IPS-NIHi11 (cell line): ENCODE results near the gene DDX47.
"Not testable (repeated sequence)": the region's sequence is repeated elsewhere in the genome, so short reads cannot be mapped to it uniquely, and the experiment has no call there.

Experiments used
- DNase-seq: peaks from one replicate; pipeline ENCODE4 v3.0.0; 2012; ENCODE audit warnings: mixed read lengths, low spot score

DDX47 gene

DNA sequence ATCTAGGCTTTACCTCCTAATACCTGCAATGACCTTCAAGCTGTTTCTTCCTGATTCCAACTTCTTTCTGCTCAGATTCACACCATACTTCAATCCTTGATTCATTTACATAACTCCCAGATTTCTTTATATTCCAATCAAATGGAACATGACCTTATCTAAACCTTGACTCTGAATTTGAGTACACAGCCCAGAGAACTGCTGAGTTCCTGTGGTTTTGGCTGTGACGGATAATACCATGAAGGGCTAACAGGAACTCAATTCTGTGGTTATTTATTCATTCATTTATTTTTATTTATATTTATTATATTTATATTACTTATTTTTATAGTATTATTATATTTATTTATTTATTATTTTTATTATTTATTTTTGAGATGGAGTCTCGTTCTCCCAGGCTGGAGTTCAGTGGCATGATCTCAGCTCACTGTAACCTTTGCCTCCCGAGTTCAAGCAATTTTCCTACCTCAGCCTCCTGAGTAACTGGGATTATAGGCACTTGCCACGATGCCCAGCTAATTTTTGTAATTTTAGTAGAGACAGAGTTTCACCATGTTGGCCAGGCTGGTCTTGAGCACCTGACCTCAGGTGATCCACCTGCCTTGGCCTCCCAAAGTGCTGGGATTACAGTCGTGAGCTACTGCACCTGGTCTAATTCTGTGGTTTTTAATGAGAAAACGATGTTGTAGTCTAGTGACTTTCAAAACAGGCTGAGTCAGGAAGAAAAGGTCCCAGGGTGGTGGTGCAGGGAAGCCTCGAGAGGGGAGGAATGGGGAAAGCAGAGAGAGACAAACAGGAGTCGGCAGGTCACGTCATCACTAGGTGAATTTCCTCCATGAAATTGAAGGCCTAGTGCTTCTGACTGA lies 16.0 kb upstream of the DDX47 start:
- DNase-seq: no peak

DNA sequence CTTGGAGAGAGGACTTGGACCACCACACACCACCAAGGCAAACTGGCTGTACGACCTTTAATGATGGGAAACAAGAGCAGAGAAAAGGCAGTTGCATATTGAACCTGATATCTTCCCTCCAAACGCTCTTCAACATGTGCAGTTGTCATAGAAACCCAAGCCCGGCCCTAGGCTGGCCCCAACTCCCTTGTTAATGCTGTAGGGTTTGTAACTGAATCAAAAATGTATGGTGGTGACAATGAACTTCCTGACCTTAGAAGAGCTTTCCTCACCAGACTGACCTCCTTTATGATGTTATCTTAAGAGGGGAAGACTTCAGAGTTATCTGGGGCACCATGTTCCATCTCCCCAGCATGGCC lies 15.4 kb upstream of the DDX47 start:
- DNase-seq: no peak

DNA sequence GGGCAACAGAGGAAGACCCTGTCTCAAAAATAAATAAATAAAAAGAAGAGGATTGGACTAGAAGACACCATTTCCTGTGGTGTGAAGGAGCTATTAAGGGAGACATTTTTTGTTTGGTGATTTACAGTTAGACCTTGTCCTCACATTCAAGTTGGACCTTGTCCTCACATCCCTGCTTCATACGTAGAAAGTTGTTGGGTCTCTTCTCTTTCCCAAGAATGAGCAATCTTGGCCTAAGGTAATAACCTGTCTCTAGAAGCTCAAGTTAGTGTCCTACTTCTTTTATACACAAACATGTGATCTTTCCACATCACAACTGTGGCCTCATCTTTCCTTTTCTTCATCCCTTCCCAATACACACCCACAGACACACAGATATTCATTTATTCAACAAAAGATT lies 14.7 kb upstream of the DDX47 start:
- no peak for DNase-seq

DNA sequence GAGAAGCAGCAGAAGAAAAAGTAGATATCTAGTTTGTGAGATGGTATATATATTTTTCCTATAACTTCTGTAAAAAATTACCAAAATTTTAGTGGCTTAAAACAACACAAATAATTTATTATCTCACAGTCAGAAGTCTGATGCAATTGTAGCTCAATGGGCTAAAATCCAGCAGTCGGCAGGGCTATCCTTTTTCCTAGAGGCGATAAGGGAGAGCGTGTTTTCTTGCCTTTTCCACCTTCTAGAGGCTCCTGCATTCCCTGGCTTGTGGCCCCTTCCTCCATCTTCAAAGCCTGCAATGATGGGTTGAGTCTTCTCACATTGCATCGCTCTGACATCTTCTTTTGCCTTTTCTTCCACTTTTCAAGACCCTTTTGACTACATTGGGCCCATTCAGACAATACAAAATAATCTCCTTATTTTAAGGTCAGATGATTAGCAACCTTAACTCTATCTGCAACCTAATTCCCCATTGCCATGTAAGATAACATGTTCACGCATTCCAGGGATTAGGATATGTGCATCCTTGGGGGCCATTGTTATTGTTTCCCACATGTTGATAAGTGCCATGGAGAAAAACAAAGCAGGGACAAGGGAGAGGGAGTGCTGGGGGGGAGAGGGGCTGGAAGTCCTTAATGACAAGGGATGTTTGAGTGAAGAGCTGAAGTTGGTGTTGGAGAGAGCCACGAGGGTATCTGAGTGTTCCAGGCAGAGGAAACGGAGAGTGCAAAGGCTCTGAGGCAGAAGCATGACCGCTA lies 13.8 kb upstream of the DDX47 start:
- no peak for DNase-seq

DNA sequence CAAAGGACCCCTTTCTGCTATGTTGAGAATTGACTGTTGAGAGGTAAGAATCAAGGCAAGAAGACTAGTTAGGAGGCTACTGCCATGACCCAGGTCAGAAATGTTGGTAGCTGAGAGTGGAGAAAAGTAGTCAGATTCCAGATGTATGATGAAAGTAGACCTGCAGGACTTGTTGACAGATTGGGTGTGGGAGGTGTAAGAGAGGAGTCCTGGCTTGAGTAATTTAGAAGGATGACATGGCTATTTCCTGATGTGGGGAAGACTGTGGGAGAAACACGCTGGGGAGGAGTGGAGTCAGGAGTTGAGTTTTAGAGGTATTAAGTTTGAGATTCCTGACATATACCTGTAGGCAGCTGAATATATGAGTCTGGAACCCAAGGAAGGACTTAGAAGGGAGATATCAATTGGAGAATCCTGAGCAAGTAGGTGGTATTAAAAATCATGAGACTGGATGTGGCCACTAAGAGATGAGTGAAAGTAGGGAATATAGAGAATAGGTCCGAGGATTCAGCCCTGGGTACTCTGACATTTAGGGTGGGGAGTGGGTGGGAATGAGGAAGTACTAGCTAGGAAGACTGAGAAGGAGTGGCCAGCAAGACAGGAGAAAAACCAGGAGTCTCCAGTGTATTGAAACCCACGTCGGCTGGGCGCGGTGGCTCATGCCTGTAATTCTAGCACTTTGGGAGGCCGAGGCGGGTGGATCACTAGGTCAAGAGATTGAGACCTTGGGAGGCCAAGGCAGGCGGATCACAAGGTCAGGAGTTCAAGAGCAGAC lies 12.6 kb upstream of the DDX47 start:
- no peak for DNase-seq

DNA sequence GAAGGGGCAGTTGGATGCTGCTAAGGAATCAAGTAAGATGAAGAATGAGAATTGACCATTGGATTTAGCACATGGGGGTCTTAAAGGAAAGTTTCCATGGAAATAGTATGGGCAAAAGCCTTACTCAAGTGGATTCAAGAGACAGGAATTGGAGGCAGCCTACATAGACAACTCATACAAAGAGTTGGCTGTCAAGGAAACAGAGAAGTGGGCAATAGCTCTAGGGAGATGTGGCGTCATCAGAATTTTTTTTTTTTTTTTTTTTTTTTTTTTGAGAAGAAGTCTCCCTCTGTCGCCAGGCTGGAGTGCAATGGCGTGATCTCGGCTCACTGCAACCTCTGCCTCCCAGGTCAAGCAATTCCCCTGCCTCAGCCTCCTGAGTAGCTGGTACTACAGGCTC lies 11.5 kb upstream of the DDX47 start:
- not testable (repeated sequence) for DNase-seq

DNA sequence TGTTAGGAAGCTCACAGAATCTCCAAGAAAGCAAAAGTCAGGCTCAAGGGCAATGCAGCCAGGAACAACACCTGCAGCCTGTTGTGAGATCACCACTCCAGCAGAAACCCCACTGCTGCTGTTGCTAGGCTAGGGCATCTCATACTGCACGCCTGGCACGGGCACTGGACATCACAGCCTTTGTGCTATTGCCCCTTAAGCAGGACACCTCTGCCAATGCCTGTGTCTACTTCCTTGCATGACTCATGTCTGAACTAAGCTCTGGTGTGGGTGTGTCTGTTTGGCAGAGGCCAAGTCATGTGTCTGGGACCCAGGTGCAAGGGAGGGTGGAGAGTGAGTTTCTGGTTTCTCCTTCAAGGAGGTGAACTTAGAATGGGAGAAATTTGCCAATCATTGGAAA lies 10.0 kb upstream of the DDX47 start:
- peak; percentile 84 for DNase-seq

DNA sequence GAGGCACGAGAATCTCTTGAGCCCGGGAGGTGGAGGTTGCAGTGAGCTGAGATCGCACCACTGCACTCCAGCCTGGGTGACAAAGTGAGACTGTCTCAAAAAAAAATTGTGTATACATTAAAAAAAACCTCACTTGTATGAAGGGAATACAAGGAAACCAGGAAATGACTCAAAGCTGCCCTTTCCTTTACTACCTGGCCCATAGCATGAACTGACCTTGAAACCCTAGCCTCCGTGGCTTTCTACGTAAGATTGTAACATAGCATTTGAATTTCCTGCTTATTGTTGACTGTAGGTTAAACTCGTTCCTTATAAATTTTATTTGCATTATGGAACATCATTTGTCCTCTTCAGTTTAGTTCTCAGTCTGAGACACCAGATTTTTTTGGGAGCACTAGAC lies 9.1 kb upstream of the DDX47 start:
- no peak for DNase-seq

DNA sequence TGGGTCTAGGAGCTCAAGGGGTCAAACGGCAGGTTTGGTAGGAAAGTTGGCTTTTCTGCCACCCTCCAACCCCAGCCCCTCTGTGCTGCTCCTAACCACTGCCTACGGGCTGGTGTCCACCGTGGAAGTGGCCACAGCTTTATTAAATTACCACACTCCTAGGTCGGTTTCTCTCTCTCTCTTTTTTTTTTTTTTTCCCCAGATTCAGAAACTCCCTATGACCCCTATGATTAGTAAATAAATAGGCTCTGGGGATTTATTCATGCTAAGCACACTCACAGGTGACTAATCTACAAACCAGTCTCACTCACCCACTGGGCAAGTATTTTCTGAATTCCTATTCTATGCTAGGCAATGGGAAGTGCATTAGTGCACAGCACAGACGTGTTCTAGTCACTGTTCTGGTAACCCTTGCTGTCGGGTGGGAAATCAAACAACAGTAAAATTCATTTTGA lies 8.7 kb upstream of the DDX47 start:
- no peak for DNase-seq

DNA sequence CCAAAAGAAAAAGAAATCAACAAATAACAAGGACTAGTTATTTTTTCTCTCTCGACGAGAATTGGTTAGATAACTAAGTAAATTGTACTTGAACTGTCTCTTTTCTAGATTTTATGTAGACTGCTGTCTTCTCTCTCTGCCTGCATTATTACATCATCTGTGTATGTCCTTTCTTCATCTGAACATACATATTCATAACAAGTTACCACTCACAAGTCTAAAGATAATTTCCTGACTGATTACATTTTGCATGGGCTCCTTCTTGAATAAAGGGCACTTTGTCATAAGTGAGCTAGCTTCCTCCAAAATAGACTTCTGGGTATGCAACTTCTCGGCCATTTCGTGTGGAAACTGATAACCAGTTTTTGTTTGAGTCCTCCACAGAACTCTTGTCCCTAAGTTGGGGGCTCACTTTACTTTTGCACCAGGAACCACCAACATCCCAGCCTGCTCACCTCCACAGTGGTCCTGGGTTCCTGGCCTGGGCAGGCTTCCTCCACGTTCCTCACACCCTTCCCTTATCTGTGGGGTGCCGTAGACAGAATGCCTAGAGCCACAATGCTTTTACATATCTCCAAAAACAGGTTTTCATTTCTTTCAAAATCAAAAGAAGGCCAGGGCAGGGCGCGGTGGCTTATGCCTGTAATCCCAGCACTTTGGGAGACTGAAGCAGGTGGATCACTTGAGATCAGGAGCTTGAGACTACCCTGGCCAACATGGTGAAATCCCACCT lies 6.2 kb upstream of the DDX47 start:
- no peak for DNase-seq

DNA sequence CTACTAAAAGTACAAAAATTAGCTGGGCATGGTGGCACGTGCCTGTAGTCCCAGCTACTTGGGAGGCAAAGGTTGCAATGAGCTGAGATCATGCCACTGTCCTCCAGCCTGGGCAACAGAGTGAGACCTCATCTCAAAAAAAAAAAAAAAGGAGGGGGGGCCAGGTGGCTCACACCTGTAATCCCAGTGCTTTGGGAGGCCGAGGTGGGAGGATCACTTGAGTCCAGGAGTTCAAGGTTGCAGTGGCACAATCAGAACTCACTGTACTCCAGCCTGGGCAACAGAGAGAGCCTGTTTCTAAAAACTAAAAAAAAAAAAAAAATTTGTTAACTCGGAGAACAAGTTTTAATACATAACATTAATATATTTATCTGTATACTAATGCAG lies 5.6 kb upstream of the DDX47 start:
- DNase-seq: not testable (repeated sequence)

DNA sequence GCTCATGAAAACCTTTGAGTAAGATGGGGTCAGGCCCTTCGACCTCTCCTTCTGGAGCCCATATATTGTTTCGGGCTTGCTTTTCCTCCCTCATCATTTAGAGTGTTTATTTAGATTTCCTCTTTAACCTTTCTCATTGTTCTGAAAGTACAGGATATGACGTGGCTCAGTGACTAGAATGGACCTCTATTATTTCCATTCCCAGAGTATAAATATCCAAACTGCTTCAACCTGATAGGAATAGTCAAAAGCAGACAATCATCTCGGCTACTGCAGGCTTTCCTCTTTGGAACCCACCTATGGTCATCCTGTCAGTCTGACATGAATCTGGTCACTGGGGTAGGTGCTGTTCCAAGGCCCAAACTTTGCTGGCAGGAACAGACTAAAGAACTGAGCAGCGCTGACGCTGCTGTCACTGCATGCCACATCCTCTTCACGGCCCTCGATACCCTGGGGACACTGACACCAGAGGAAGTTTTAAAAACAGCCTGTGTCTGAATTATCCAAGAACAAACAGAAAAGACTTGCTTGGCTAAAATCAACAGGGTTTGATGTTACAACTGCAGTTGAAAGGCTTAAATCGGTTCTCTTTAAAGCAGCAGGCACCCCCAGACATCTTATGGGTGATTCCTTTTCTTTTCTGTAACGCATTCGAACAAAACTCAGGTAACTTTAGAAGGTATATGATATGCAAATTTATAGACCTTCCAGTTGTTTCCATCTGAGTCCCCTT lies 5.0 kb upstream of the DDX47 start:
- DNase-seq: no peak

DNA sequence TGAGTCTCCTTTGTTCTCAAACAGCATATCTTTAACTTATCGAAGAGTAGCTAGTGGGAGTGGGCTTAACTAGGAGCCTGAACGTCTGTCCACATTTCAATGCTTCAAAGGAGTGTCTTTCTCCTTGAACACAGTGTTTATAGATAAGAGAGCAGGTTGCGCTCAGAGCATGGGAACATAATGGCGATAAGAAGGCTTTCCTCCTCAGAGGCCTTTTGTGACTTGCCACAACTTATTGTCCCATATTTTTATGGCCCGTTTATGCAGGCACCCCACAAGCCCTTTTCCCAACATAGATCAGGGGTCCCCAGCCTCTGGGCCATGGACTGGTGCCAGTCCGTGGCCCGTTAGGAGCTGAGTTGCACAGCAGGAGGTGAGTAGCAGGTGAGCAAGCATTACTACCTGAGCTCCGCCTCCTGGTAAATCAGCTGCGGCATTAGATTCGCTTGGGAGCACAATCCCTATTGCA lies 2.6 kb upstream of the DDX47 start:
- DNase-seq: no peak

DNA sequence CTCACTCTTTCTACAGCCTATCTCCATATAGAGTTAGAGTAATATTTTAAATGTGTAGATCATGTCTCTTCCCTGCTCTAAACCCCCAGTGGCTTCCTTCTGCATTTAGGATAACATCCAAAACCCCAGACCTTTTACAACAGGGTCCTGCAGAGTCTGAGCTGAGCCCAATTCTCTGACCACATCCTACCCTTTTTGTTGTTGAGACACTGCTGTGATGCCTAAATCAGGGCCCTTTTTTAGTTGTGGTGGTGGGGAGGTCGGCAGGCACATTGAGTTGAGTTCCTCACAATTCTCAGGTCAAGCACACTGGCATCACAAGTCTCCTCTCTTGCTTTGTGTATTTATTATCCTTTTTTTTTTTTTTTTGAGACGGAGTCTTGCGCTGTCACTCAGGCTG lies 1.8 kb upstream of the DDX47 start:
- no peak for DNase-seq

DNA sequence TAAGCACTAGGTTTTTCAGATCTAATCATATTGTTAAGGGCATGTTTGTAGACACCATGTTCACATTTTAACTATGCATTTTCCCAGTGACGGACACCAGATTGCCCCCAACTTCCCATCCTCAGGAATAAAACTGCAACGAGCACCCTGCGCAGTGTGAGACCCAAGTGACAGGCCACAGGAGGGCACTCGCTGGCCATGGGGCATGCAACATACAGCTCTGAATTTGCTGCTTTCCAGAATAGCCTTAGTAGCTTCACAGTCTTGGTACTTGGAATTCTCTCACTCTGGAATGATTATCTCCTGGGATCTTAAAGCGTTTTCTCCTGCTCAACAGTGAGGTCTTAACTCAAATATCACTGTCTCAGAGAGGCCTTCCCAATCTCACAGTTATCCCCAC lies 972 bp upstream of the DDX47 start:
- no peak for DNase-seq

DNA sequence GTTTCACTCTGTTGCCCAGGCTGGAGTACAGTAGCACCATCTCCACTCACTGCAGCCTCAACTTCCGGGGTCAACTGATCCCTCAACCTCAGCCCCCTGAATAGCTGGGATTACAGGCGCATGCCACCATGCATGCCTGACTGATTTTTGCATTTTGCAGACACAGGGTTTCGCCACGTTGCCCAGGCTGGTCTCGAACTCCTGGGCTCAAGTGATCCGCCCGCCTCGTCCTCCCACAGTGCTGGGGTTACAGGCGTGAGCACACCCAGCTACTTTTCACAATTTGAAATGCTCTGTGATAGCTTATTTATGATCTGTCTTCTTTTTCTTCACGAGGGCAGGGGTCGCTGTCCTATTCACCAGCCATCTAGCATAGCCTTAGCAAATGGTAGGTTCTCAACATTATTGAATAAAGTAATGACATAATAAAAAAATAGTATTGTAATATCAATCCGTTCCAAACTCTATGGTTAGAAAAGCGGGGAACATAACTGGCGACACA lies 477 bp upstream of the DDX47 start:
- peak; percentile 26 for DNase-seq

DNA sequence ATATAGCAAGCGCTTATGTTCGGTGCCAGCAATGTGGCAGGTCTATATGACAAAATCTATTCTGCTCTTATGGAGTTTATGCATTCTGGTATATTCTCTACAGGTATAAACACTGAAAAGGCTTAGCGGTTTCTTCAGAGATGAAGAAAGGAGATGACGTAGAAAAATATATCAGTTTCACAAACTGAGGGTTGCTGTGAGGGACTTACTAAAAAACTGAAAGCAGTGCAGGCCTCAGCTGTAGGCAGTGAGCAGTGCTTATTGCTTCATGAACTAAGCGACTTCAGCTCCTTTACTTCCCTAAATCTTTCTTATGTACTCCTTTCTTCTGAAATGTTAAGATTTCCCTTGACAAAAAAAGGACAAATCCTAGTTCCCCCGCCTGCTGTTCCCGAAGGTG lies 4.5 kb downstream of the DDX47 start:
- no peak for DNase-seq

DNA sequence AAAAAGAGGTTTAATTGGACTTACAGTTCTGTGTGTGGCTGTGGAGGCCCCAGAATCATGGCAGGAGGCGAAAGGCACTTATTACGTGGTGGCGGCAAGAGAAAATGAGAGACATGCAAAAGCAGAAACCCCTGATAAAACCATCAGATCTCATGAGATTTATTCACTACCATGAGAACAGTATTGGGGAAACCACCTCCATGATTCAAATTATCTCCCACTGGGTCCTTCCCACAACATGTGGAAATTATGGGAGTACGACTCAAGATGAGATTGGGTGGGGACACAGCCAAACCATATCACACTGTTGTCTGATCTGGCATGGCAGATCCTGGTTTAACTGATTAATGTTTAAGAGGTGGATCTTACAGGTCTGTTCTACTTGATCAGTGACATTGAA lies 5.6 kb downstream of the DDX47 start:
- DNase-seq: no peak

DNA sequence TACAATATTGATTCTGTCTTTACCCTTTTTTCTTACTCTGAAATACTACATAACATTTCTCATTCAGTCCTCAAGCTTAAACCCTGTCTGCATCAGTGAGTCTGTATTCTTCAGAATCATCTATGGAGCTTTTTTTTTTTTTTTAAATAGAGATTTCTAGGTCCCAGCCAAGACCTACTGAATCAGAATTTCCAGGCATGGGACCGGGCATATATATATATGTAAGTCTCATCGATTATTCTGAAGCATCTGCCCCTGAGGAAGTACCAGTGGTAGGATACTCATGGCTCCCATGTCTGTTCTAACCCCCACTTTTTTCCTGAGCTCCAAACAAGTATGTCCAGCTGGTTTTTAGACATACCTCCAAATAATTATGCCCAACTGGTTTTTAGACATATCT lies 6.1 kb downstream of the DDX47 start:
- DNase-seq: no peak

DNA sequence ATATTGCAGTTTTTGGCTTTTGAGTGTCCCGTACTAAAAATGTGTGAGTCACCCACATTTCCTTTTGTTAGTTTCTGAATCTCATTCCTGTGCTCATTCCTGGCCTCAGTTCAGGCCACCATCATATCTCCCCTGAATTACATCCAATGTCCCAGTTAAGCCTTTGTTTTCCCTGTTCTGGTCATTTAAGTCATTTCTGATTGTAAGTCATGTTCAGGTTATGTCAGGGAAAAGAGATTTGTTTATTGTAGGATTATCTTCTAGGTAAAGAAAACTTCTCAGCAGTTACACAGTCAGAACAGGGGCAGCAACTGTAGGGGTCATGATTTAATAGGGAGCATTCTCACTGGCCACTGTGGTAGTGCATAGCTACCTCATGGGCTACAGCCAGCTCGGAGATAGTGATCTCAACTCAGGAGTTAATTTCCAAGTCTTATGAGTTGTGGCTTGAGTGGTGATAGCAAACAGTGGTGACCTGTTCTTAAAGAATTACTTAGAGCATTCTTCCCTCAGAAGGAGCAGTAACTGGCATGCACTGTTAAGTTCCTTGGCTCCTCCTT lies 6.7 kb downstream of the DDX47 start:
- DNase-seq: no peak

DNA sequence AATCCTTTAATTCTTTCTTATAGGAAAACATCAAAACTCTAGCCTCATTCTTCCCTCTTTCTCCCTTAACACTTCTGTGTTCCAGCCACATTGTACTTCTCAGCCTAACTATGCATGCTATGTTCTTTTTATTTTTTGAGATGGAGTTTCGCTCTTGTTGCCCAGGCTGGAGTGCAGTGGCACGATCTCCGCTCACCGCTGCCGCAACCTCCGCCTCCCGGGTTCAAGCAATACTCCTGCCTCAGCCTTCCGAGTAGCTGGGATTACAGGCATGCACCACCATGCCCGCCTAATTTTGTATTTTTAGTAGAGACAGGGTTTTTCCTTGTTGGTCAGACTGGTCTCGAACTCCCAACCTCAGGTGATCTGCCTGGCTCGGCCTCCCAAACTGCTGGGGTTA lies 7.2 kb downstream of the DDX47 start:
- not testable (repeated sequence) for DNase-seq
